ENCODE data around the gene LMF1. TPM values are rescaled to one million over a fixed set of nuclear protein-coding genes. Genes with fewer than 3 reads are reported as not detected.
A peak's percentile ranks its signal among the peaks of the same experiment; 100 is the strongest.

The LMF1 gene
- 10 to 100 TPM in 6 of 10 donors, 1 to 10 TPM in 4; 7.7 to 13.5 (median 10.4) TPM for polyA plus RNA-seq (ENCODE audit: insufficient read length in 10 of 10)
- long read RNA-seq, donor 1, partial matches to known transcripts = 0 of 2 reads
- long read RNA-seq, donor 1, other reads (novel, unspliced or antisense) = 0 of 2 reads
- long read RNA-seq, donor 2, partial matches to known transcripts = 0 of 3 reads
- long read RNA-seq, donor 2, other reads (novel, unspliced or antisense) = 0 of 3 reads
- long read RNA-seq, donor 3 = 0 reads
- long read RNA-seq, donor 4, partial matches to known transcripts = 0 of 1 reads
- long read RNA-seq, donor 4, other reads (novel, unspliced or antisense) = 0 of 1 reads
- long read RNA-seq, donor 5, partial matches to known transcripts = 0 of 3 reads
- long read RNA-seq, donor 5, other reads (novel, unspliced or antisense) = 0 of 3 reads
- long read RNA-seq, donor 6, partial matches to known transcripts = 0 of 2 reads
- long read RNA-seq, donor 6, other reads (novel, unspliced or antisense) = 0 of 2 reads
- long read RNA-seq, donor 7, partial matches to known transcripts = 0 of 3 reads
- long read RNA-seq, donor 7, other reads (novel, unspliced or antisense) = 0 of 3 reads
- long read RNA-seq, donor 8, partial matches to known transcripts = 0 of 1 reads
- long read RNA-seq, donor 8, other reads (novel, unspliced or antisense) = 0 of 1 reads
- long read RNA-seq, donor 9 = 0 reads

DNA sequence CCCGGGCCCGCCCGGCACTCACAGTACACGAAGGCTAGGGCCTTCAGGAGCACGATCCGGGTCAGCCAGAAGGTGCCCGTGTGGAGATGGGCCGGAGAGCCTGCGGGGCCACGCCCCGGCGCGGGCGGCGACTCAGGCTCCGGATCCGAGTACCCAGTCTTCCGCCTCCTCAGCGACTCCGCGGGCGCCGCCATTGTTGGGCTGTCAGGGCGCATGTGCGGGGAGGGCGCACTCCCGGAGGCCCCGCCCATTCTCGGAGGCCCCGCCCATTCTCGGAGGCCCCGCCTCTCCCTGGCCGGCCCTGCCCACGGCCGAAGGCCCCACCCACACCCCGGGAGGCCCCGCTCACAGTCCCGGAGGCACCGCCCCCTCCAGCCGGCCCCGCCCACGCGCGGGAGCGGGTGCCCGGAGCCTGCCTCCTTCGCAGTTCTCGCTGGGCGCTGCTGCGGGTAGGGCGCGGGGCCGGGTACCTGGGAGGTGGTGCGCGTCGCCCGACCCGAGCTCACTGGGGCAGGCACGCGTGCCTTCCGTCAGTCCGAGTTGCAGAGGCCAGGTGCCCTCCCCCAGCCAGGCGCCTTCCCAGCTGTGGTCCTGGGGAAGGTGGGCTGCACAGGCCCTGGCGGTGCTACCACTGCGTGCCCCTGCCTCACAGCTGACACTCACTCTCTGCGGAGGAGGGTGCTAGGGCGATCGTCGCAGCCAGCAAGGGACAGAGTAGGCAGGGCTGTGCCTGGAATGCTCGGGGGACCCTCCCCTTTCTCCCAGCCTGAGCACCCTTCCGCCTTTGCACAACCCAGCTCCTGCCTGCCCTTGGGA lies at the start of gene LMF1:
Gene LMF1 (minus strand): TSS at position 219 of the 816 bp plus-strand sequence. CDS start 4 bp downstream, at position 215.
- DNase-seq = peak; percentile 87 to 94 (median 93)

GRCh38 chr16:1020091-1020399 lies 49.3 kb upstream of the LMF1 start:
- DNase-seq = no peak

DNA sequence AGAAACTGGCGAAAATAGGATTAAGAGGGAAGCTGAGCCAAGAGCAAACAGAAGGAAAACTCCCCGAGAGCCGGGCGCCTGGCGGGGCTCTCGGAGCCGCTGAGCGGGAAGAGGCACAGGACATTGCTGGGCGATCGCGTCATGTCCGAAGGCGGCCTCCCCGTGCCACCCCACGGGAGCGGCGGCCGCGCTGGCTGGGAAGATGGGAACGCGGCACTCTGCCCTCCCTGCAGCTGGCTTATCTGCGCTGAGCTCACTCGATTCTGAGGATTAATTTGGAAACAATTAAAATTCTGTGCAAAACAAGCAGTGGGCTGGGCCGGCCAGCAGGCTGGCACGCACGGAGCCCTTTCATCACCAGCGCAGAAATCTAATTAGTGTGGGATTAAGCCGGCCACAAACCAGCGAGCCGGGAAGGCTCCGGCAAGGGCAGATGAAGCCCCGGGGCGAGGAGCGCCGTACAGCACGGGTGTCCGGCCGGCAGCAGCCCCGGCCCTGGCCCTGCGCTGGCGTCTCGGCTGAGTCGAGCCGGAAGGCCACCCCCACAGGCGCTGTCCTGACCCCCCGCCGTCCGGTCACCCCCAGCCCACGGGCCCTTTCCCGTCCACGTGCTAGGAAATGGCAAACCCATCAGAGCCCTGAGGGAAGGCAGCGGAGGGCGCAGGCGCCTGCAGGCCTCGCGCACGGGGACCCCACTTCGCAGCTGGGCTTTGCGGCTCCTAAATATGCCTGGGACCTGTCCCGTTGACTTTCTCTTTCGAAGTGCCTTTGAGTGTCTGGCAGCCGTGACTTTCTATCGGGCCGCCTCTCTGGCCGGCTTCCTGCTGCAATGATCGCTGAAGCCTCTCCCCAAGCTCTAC lies 48.7 kb upstream of the LMF1 start:
- DNase-seq = peak in 1 of 3 donors; percentile 78

- no peak for DNase-seq
Observed at GRCh38 chr16:1018447-1019198, 47.8 kb upstream of the LMF1 start.

DNA sequence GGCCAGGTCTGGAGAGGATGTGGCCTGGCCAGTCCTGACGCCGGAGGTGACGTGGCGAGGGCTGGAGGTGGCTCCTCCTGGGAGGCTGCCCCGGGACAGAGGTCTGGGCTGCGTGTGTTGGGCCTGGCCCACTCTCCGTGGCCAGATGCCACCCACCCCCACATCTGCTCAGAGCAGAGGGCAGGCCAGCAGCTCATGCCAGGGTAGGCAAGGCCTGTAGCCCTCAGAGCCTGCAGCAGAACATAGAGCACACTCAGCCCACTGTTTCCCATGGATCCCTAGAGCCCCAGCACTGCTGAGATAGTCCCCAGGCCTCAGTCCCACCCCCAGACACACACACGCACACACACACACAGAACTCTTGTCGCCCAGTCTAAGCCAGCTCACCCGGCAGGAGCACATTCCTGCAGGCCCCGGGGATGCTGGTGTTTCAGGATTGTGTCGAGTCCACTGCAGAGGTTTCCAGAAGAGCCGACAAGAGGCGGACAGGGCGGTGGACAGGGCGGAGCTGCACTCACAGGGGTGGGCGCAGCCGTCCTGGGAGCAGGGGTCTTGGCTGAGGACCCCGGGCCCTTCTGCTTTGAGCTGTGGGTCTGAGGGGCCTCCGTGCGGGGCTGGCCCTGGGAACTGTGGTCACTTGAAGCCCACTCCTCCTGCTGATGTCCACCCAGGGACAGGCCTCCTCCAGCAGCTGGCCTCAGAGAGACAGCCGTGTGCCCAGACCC lies 44.1 kb upstream of the LMF1 start:
- no peak for DNase-seq

DNA sequence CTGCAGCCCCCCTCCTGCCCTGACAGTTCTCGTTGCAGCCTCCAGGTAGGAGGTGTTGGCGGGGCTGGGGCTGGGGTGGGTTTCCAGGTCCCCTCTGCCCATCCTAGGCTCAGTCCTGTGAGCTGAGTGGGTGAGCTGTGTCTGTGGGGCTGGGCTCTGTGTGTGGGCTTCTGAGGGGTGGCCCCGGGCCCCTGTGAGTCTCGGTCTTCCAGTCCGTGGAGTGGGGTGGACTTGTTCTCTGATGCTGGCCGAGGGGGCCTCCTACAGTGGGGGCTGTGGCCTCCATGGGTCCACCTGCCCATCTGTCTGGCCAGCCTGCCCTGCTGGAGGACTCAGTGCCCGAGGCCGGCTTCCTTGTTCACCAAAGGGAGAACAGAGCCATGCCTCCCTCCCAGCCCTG lies 43.4 kb upstream of the LMF1 start:
- no peak for DNase-seq

DNA sequence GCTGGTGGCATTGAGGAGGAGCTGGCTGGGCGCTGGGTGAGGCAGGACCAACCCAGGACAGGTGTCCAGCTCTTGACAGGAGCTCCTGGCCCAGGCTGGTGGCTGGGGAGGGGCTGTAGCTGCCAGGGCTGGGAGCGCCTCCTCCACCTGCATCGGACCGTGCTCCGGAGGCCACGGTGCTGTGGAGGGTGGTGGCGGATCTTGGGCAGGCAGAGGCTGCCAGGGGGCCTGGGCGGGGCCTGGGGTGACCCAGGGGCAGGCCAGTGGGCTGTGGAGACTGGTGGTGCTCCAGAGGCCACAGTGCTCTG lies 42.8 kb upstream of the LMF1 start:
- DNase-seq = no peak

DNA sequence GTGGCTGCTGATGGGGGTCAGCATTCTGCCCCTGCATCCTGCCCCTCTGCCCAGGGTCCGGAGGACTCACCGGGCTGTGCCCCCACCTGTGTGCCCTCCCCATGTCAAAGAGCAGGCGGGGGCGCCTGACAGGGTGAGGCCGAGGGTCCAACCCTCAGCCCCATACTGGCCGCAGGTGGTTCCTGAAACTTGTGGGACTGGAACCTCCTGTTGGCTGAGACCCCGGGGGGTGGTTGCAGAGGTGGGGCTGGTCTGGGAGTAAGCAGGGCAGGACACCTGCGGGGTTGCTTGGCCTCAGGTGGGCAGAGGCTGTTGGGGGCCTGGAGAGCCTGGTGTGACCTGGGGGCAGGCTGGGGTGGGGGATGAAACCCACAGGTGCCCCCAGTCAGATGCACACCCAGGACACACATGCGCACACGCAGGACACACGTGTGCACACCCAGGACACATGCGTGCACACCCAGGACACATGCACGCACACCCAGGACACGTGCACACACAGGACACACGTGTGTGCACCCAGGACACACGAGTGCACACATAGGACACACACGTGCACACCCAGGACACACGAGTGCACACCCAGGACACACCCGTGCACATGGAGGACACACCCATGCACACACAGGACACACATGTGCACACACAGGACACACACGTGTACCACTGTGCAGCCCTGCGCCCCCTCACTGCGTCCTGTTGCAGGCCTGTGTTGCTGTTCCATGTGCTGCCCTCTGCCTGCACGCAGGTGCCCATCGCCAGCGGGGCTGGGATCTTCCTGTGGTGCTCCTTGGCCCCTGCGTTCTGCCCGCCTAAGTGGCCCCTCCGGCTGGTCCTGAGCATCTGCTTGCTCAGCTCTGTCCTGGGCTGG lies 42.2 kb upstream of the LMF1 start:
- DNase-seq = no peak

GRCh38 chr16:1012135-1012534 lies 41.4 kb upstream of the LMF1 start:
- DNase-seq = no peak

GRCh38 chr16:1011316-1012082 lies 40.7 kb upstream of the LMF1 start:
- DNase-seq = no peak

DNA sequence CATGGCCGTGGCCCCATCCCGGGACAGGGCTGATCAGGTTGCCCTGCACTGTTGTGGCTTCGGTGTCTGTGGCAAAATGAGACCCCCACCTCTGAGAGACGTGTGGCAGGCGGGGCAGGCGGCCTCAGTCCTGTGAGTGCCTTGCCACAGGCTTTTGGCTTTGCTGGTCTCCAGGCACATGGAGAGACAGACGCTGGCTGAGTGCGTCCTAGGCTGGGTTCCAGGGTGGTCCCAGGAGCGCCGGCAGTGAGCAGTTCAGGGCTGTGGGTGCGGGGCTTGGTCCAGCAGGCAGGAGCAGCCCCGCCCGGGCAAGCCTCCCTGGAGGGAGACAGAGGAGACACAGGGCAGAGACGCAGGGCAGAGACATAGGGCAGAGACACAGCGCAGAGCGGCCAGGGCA lies 40.0 kb upstream of the LMF1 start:
- no peak for DNase-seq

- no peak for DNase-seq
Observed at GRCh38 chr16:1010251-1010650, 39.5 kb upstream of the LMF1 start.

GRCh38 chr16:1009358-1010150 lies 38.8 kb upstream of the LMF1 start:
- no peak for DNase-seq

- DNase-seq = no peak
Observed at GRCh38 chr16:1008085-1008484, 37.3 kb upstream of the LMF1 start.

- DNase-seq = no peak
Observed at GRCh38 chr16:1007284-1007850, 36.6 kb upstream of the LMF1 start.

DNA sequence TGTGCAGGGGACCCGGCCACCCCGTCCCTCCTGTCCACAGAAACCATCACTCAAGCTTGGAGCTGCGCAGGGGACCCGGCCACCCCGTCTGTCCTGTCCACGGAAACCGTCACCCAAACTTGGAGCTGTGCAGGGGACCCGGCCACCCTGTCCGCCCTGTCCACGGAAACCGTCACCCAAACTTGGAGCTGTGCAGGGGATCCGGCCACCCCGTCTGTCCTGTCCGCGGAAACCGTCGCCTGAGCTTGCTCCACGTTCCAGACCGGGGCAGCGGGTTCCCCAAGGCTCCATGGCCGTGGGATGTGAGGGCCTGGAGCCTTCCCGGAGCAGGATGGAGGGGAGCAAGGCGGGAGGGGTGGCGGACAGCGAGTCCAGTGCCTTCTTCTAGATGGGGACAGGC lies 36.0 kb upstream of the LMF1 start:
- no peak for DNase-seq

DNA sequence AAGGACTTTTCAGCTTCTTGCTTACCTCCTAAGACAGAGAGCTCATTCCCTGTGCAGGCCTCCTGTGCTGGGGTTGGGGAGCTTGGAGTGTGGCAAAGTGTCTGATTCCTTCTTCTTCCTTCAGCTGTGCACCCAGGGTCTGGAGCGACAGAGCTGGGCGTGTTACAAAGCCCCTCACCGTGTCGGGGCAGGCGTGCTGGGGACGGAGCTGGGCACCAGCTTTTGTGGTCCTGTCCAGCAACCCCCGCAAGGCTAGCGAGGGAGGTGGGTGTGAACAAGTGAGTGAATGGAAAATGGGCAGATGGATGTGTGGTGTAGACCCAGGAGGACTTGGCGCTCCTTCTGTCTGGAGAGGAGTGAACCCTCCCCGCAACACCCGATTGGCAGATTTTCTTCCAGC lies 34.5 kb upstream of the LMF1 start:
- no peak for DNase-seq

Measured in muscle of back (tissue), 13 donors.